NCI-H1417 (cell line): ENCODE results near the gene NOC2L.

Experiments used
- DNase-seq, 3 experiments: peaks; one replicate each; lab custom pipeline; 2025; lab: John Stamatoyannopoulos, UW

The NOC2L gene

DNA sequence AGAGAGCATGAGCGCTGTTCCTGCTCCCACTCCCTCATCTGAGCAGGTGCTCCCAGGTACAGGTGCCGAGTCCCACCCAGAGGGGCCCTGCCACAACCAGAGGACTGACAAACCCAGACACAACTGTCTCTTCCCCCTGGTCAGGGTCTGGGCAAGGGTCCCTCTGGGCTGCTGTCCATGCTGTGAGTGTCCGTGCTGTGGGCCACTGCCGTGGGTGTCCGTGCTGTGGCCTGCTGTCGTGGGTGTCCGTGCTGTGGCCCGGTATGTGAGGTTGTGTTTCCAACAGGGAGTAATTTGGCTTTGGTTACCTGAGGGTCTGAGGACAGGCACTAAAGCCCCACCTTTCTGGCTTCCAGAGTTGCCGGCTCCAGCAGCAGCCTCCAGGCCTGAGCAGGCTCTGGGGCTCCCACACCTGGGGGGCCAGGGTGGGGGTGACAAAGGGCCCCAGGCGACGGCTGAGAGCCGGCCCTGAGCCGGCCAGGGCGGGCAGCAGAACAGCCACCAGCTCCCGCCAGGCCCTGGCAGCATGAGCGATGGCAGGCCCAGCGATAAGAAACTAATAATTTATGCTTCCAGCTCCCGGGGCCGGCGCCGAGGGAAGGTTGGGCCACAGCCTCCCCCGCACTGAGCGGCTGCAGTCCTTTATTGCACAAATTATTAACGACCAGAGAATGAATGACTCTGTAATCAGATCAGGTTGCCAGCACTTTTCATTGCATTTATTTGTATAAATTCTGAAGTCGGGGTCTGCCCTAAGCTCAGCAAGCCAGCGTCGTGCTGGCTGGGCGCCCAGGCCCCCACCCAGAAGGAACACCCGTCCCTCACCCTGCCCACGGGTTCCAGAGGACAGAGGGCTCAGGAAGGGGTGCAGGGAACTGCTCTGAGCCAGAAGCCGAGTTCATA lies 42.6 kb downstream of the NOC2L start:
- DNase-seq = peak in 2 of 3 experiments; percentile 60 to 72

DNA sequence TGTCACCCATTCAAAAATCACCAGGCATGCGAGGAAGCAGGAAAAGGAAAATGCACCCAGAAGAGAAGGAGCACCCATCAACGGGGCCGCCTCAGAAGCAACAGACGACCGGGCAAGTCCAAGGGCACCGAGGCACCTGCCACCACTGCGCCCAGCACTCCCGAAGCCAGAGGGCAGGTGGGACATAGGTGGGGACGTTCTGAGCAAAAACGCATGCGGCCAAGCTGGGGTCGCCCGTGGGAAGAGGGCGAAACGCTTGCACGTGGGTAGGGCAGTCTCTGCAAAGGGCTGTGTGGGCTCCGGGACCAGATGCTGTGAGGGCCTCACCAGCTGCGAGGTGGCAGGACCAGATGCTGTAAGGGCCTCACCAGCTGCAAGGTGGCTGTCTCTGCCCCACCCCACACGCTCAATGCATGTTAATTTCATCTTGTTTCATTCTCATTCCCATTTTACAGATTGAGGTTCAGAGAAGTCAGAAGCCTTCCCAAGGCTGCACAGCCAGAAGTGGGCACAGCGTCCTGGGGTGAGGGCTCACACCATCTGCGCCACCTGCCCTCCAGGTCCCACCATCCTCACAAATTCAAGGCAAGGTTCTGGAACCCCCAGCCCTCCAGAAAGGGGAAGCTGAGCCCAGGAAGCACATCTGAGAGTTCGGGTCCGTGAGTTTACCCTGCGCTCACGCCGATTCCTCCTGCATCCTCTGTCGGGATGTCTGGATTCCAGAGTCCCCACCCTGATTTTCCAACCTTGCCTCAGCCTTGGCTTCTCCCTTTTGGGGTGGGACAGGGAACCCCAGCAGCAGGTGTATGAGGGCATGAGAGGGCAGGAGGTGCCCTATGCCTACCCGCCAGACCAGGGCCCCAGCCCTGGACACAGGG lies 43.5 kb downstream of the NOC2L start:
- no peak for DNase-seq

DNA sequence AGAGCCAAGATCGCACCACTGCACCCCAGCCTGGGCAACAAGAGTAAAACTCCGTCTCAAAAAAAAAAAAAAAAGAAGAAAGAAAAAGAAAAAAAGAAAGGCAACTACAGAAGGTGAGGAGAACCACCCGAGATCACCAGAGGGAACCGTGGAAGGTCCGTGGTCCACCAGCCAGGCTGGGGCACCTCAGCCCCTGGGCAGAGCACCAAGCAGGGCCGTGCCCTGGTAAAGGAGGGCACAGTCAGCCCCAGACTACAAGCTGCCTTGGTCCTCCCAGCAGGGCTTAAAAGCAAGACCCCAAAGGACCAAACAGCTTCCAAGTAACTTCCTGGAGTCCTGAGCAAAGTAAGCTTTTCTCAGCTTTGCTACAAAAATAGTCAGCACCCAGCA lies 44.2 kb downstream of the NOC2L start:
- no peak for DNase-seq

DNA sequence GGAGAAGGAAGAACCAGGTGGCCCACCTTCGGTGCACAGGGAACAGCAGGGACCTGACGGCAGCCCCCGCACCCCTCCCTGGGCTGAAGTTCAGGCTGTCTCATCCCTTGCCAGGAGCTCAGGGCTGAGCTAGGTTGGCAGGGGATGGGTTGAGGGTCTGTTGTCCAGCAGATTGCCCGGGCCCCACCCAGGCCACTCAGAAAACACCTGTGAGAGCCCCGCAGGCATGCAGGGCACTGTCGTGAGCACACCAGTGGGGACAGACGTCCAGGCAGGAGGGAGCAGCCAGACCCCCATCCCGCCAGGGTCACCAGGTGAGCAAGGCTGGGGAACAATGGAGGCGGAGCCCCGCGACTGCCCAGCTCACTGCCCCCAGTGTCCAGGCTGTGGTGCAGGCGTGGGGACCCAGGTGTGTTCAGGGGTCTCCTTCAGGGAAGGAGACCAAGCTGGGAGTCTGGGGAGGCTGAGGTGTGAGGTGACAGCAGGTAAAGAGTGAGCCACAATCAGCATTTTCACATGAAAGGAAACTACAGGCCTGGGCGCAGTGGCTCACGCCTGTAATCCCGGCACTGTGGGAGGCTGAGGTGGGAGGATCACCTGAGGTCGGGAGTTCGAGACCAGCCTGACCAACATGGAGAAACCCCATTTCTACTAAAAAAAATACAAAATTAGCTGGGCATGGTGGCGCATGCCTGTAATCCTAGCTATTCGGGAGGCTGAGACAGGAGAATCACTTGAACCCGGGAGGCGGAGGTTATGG lies 44.7 kb downstream of the NOC2L start:
- no peak for DNase-seq

DNA sequence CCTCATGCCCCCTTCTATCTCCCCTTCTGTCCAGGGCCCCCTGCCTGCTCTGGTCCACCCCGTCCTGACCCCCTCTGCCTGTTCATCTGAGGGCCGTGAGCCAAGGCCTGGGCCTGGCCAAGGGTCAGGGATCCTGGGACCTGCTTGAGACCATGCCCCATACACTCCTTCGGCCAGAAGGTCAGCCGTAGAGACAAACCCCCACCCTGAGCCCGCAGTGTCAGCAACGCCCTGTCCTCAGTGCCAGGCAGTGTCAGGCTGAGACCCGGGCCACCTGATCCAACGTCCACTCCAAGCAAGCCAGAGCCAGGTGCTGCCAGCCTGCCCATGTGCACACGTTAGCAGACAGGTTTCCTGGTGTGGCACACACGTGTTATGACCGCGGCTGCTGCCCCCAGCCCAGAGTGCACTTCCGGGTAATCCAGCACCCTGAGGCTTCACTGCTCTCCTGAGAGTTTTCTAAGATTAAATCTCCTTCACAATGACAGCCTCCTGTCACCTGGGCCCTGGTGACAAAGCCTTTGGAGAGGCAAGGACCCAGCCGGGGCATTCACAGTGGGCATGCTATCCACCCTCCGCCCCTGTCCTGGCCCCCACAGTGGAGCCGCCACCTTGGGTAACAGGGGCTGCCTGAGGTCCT lies 45.4 kb downstream of the NOC2L start:
- peak in 2 of 3 experiments; percentile 41 to 53 for DNase-seq

DNA sequence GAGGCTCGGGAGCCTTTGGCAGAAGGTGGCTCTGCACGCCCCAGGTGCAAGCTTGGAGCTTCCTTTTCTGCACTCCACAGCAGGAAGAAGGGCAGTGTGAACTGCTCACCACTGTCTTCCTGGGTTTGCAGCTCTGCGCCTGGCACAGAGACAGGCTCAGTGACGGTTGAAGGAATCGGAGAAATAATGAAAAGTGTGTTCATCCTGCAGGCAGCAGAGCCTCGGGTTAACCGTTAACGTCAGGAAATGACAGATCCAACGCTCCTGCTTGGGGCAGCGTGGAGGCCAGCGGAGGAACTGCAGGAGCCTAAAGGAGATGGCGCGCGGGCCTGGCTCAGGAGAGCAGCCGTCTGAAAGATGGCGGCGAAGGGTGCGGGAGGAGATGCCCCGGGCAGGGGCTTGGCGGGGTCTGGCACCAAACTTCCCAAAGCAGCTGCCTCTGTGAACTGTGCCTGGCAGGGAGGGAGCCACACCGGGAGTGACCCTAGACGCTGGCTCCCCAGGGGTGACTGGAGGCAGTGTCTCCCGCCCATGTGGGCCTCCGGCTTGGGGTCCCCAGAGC lies 46.2 kb downstream of the NOC2L start:
- DNase-seq = no peak

DNA sequence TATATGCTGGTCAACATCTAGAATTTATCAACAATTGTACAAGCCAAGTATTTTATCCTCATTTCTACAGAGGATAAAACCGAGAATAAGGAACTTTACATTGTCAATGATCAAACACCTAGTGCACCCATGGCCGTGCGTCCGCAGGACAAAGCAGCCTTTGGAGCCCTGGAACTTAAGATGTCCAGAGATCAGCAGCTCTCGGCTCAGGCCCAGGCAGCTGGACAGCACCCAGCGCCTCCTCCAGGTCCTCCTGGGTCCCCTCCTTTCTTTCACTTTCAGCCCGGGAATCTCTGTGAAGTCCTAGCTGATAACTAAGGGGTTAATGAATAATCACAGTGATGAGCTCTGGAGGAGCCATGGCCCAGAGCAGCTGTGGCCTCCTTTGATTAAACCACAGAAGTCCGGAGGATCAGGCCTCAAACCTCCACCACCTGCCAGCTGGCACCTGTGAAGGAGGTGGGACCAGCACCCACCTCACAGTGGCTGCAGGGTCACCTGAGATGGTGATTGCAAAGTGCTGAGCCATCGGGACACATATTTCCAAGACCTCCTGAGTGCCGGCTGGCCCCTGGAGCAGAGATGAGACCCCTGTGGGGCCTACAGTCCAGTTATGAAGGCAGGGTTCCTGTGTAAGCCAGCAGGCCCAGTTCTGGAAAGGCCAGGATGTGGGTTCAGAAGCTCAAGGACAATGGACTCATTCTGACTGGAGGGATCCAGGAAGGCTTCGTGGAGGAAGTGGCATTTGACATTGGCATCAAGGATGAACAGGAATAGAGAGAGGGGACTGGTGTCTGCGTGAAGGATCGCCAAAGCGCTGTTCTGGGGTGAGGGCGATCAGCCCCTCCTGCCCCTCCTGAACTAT lies 46.9 kb downstream of the NOC2L start:
- no peak for DNase-seq

DNA sequence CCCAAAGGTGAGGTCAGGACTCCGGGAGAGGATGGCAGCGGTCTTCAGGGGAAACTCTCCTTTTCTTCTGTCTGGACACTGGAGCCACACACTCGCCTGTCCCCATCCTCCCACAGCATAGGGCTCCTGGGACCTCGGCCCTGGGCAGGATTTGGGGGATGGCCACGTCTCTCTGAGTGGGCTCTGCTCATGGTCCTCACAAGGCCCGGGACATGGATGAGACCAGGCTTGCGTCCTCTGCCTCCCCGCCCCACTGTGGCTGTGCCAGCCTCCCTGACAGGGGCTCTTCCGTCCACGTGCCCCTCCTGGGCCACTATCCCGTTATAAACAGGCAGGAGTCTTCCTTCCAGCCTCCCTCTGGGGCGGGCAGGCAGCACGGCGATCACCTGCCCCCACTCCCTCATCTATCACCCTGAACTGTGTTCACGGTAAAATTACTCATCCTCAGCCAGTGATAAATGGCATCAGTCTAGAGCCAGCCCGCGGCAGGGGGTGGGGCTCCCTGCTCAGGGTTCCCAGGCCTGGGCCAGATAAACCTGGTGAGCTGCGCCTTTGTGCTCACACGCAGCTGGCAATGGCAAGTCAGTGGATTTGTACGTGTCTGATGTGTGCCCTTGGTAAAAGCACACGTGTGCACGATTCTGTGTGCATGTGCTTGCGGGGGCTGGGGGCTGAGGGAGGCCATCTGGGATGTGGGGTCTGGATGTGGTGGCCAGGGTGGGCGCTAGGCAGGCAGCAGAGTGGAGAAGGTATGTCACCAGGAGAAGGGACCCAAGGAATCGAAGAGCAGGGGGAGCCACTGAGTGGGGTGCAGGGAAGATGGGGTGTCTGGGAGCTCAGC lies 48.0 kb downstream of the NOC2L start:
- peak; percentile 72 to 87 (median 84) for DNase-seq

DNA sequence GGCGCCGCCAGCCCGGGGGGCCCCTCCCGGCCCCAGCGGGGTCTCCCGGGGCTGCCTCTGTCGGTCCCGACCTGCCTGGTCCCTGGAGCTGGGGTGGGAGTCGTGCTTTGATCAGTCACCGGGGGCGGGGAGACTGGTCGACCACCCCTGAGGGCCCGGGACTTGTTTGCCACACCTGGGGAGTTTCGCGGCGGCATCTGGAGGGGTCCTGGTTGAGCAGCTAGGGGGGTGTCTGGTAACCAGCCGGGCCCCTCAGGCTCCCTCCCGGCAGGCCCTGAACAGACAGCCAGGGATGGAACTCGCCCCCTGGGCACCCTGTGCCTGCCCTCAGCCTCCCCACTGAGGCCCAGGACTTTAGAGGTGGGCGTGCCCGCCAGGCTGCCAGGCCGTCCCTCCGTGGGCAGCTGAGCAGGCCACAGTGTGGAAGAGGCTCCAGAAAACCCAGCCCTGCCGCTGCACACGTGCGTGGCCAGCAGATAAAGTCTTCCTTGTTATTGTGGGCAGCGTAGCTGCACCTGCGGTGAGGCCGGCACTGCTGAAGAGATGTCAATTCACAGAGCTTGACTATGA lies 48.7 kb downstream of the NOC2L start:
- DNase-seq = peak in 2 of 3 experiments; percentile 58

DNA sequence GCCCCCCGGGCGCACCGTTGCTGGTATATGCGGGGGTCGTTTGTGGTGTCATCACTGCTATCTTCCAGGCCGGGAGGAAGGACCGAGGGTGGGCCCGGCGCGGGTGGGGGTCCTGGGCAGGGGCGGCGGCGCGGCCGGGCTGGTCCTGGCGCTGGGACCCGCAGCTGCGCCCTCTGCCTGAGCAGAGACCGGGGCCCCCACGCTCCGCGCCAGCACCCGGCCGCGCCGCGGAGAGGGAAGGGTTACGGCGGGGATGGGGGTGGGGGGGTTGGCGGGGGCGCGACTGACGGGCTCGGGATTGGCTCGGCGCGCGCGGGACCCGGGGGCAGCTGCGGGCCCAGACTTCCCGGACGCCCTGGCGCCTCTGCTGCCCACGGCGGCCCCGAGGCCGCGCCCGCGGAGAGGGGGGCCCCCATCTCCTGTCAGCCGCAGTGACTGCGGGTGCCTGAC lies 49.2 kb downstream of the NOC2L start:
- peak in 1 of 3 experiments; percentile 58 for DNase-seq

DNA sequence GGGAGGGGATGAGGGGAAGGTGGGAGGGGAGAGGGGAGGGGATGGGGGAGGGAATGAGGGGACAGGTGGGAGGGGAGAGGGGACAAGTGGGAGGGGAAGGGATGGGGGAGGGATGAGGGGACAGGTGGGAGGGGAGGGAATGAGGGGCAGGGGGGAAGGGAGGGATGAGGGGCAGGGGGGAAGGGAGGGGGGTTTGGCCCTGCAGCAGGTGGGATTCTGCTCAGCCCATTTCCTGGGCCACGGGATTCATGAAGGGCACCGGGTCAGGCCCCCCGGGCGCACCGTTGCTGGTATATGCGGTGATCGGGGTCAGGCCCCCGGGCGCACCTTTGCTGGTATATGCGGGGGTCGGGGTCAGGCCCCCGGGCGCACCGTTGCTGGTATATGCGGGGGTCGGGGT lies 50.4 kb downstream of the NOC2L start:
- DNase-seq = no peak

DNA sequence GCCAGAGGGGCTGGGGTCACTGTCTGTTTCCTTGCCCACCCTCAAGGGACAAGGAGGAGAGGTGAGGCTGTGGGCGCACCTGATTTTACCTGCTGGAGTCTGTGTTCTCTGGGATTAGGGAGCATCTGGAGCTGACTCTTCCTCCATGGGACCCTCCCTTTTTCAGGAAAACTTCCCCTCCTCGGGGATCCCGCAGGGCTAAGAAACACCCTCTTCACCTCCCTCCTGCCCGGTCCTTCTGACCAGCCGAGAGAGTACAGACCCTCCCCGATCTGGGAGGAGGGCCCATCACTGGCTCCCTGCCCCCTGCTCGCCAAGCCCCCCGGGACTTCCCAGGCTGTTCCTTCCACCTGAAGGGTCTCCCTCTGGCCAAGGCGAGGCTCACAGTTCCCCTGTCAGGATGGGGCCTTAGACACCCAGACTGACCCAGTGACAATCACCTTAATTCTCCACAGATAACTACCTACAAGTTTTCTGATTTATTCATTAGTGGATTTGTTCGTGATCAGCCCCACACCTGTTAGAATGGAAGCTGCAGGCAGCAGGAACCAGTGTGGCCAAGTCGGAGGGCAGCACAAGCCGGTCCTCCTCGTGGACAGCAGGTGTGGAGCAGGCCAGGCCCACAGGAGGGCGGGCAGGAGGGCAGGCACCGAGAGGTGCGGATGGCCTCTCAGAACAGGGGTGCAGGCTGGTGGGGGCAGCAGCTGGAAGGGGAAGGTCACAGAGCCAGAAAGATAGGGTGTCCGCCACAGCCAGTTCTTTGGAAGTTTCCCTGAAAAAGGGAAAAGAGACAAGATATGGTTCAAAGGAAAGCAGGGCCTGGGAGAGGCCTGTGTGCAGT lies 51.2 kb downstream of the NOC2L start:
- DNase-seq = no peak

DNA sequence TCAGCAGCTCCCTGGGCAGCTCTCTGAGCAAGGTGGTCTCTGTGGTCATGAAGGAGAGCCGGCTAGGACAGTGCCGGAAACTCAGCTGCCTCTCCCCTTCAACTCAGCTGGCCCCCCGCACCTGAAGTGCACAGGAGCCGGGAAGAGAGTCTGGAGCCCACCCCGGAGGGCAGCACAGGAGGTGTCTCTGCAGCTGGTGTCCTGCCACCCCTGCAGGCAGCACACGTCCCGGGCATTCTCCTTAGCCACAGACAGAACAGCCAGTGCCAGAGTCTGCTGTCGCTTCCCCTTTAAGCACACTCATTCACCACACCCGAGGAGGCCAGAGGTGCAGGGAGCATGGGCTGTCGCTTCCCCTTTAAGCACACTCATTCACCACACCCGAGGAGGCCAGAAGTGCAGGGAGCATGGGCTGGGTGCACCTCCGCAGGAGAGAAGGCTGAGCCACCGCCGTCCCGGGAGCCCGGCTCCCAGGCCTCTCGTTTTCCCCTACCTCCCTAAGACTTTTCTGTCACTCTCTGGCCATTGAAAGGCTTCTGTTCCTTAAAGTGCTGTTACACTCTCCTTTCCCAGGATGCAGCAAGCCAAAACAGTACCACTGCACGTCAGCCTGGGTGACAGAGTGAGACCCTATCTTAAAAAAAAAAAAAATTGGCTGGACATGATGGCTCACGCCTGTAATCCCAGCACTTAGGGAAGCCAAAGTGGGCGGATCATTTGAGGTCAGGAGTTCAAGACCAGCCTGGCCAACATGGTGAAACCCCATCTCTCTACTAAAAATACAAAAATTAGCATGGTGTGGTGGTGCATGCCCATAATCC lies 52.2 kb downstream of the NOC2L start:
- DNase-seq = peak in 1 of 3 experiments; percentile 42

DNA sequence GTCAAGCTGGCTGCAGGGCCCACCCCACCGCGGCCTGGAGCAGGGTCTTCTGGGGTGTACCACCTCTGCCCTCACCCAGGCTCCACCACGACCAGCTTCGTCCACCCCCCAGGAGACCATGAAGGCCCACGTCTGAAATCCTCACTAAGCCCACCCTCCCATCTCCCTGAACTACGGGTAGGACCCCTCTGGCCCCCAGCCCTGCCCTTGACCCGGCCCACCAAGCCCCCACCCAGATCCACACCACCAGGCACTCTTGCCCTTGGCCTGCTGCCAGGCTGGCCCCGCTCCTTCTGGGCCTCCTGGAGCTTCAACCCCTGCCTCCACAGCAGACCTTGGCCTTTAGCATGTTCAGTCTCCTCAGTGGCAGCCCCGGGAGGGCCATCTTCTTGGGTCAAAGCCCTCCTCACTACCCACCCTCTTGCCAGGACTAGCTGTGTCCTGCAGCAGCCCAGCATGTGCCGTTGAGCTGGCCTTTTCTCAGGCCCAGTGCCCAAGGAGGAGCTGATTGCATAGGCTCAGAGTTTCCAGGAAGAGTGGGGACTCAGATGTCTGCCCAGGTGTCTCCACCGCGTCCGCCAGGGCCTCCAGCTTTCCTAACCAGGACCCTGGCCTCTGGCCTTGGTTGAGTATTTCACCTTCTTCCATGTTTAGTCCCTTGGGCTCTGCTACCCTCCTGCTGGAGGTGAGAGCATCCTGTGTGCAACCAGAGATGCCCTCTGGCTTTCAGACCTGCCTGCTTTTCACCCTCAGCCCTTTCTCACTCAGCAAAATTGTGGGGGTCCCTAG lies 53.1 kb downstream of the NOC2L start:
- DNase-seq = no peak

DNA sequence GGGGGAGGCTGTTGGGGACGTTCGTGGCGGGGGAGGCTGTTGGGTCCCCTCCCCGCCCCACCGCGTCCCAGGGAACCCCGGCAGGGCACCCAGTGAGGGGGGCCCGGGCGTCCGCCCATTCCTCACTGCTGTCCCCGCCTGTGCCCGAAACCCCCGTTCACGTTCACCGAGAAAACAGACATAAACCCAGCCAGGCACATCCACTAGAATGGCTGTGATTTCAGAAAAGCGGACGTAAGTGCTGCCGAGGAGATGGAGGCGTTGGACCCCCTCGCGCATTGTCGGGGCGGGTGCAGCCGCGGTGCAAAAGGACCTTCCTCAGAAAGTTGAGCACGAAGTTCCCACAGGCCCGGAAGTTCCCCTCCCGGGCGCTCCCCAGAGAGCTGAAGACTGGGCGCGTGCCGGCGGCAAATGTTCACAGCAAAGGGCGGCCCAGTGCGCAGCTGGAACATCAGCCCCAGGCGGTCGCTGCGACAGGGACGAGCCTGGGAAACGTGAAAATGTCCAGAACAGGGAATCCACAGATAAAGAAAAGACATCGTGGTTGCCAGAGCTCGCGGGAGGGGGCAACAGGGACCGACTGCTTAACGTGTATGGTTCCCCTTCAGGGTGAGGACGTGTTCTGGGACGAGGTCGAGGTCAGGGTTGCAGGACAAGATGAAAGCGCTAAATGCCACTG lies 53.8 kb downstream of the NOC2L start:
- DNase-seq = peak in 2 of 3 experiments; percentile 38 to 40
